NOMO-1 treated with dmso at 0.1 percent for 144 hours (cell line): ENCODE measurements around the gene THRB.

Experiments
- DNase-seq: peaks from one replicate; lab custom pipeline; 2025; ENCODE audit not compliant: unreplicated experiment; lab: John Stamatoyannopoulos, UW

The THRB gene

GRCh38 chr3:24385012-24385615 is 109.5 kb downstream of the THRB start:
- no peak for DNase-seq

- DNase-seq, result no peak
Measured at GRCh38 chr3:24382647-24383046, 112.0 kb downstream of the THRB start.

GRCh38 chr3:24379936-24380335 is 114.7 kb downstream of the THRB start:
- DNase-seq, result no peak

- DNase-seq, result no peak
Measured at GRCh38 chr3:24378313-24378712, 116.3 kb downstream of the THRB start.

GRCh38 chr3:24377218-24377993 is 117.2 kb downstream of the THRB start:
- DNase-seq, result no peak

- DNase-seq, result no peak
Measured at GRCh38 chr3:24375947-24376384, 118.7 kb downstream of the THRB start.

- DNase-seq, result no peak
Measured at GRCh38 chr3:24374801-24375200, 119.8 kb downstream of the THRB start.

- no peak for DNase-seq
Measured at GRCh38 chr3:24373198-24373959, 121.3 kb downstream of the THRB start.

GRCh38 chr3:24372559-24373197 is 122.0 kb downstream of the THRB start:
- DNase-seq, result no peak

GRCh38 chr3:24370352-24371090 is 124.1 kb downstream of the THRB start:
- DNase-seq, result no peak

GRCh38 chr3:24368605-24369004 is 126.0 kb downstream of the THRB start:
- DNase-seq, result no peak

- DNase-seq, result no peak
Measured at GRCh38 chr3:24367664-24368264, 126.9 kb downstream of the THRB start.

GRCh38 chr3:24367216-24367615 is 127.4 kb downstream of the THRB start:
- no peak for DNase-seq

- DNase-seq, result no peak
Measured at GRCh38 chr3:24365168-24365567, 129.5 kb downstream of the THRB start.

- DNase-seq, result no peak
Measured at GRCh38 chr3:24364359-24364758, 130.3 kb downstream of the THRB start.

- DNase-seq, result no peak
Measured at GRCh38 chr3:24363242-24363641, 131.4 kb downstream of the THRB start.

GRCh38 chr3:24361623-24362022 is 133.0 kb downstream of the THRB start:
- no peak for DNase-seq

GRCh38 chr3:24360957-24361356 is 133.7 kb downstream of the THRB start:
- DNase-seq, result no peak

GRCh38 chr3:24359645-24360462 is 134.8 kb downstream of the THRB start:
- DNase-seq, result no peak

GRCh38 chr3:24359102-24359501 is 135.5 kb downstream of the THRB start:
- DNase-seq, result no peak
